K562 (cell line): ENCODE measurements around the gene C1orf174. TPM values are rescaled to one million over a fixed set of nuclear protein-coding genes. Genes with fewer than 3 reads are reported as not detected.

ENCODE experiments used
- CBX8 ChIP-seq: fragments of 200-600 bp; sonication (generic); IDR thresholded peaks from 2 replicates; pipeline ENCODE4 v1.6.1; 2012; ENCODE audit warnings: borderline replicate concordance, mixed run types, low read depth, mild to moderate bottlenecking, moderate library complexity, mixed read lengths, low read length, control low read depth, inconsistent platforms; ENCODE audit not compliant: poor library complexity, severe bottlenecking; ENCODE audit errors: extremely low read depth
- EP300 ChIP-seq: IDR thresholded peaks from 2 replicates; pipeline ENCODE4 v1.6.1; 2012; ENCODE audit warnings: low read length, improper control_type of control experiment
- FOXK2 ChIP-seq, 2 experiments: fragments of 450-650 bp; IDR thresholded peaks in 1 of 2; conservative IDR thresholded peaks in 1 of 2; 2 replicates each; pipeline ENCODE4 v1.6.1; 2016; ENCODE audit warnings: low read depth in 2 of 2, mild to moderate bottlenecking in 1 of 2
- FOXM1 ChIP-seq, 2 experiments: fragments of 450-650 bp in 1 of 2; sonication (generic) in 1 of 2; formaldehyde crosslinking in 1 of 2; IDR thresholded peaks; 2 replicates each; pipeline versions ENCODE4 v1.6.1 to v1.9.0; 2017 to 2022; ENCODE audit warnings: low read depth in 2 of 2, mild to moderate bottlenecking in 2 of 2, missing genetic modification reagents in 1 of 2, moderate library complexity in 1 of 2
- HDAC6 ChIP-seq: IDR thresholded peaks from 2 replicates; pipeline ENCODE4 v1.6.1; 2012; ENCODE audit warnings: low read depth, mild to moderate bottlenecking, control low read depth, inconsistent platforms, low read length, moderate library complexity
- HSF4 ChIP-seq: fragments of 250-450 bp; sonication (Bioruptor Pico); IDR thresholded peaks from 2 replicates; pipeline ENCODE4 v2.1.2; 2022; ENCODE audit warnings: mild to moderate bottlenecking, moderate library complexity, borderline replicate concordance
- JUNB ChIP-seq: fragments of 450-650 bp; formaldehyde crosslinking; conservative IDR thresholded peaks from 2 replicates; pipeline ENCODE4 v1.4.0; 2020; ENCODE audit warnings: mild to moderate bottlenecking
- MXI1 ChIP-seq: IDR thresholded peaks from 2 replicates; pipeline ENCODE4 v1.6.1; 2011; ENCODE audit warnings: low read depth, mild to moderate bottlenecking, improper control_type of control experiment, low read length
- NEUROD1 ChIP-seq: fragments of 150-350 bp; IDR thresholded peaks from 2 replicates; pipeline ENCODE4 v1.6.1; 2014; ENCODE audit warnings: borderline replicate concordance, low read length, low read depth; ENCODE audit not compliant: partially characterized antibody
- NR2C1 ChIP-seq, 2 experiments: fragments of 450-650 bp; IDR thresholded peaks; 2 replicates each; pipeline ENCODE4 v1.6.1; 2017; ENCODE audit warnings: mild to moderate bottlenecking in 2 of 2, antibody characterized with exemption in 1 of 2, inconsistent platforms in 1 of 2, missing compliant biosample characterization in 1 of 2, missing genetic modification characterization in 1 of 2
- NR2C2 ChIP-seq, 2 experiments: fragments of 200-800 bp in 1 of 2; sonication (Bioruptor generic) in 1 of 2; sonication (generic) in 1 of 2; formaldehyde crosslinking in 1 of 2; IDR thresholded peaks; 2 replicates each; pipeline versions ENCODE4 v1.6.1 to v1.8.0; 2016 to 2022; ENCODE audit warnings: mild to moderate bottlenecking in 1 of 2, missing compliant biosample characterization in 1 of 2, missing genetic modification characterization in 1 of 2, missing genetic modification reagents in 1 of 2
- RCOR1 ChIP-seq, 2 experiments: IDR thresholded peaks; 2 replicates each; pipeline ENCODE4 v1.6.1; 2012; ENCODE audit warnings: low read depth in 2 of 2, low read length in 2 of 2, borderline replicate concordance in 1 of 2, improper control_type of control experiment in 1 of 2
- SNRNP70 ChIP-seq: fragments of 200-400 bp; formaldehyde crosslinking; optimal IDR thresholded peaks from 2 replicates; pipeline ENCODE3; 2017; ENCODE audit warnings: low read depth, low read length
- TAL1 ChIP-seq: fragments of 450-650 bp; IDR thresholded peaks from 2 replicates; pipeline ENCODE4 v1.6.1; 2016; ENCODE audit warnings: mild to moderate bottlenecking
- TEAD4 ChIP-seq, 2 experiments: sonication (generic) in 1 of 2; formaldehyde crosslinking in 1 of 2; IDR thresholded peaks; 2 replicates each; pipeline versions ENCODE4 v1.6.1 to v1.8.0; 2012 to 2022; ENCODE audit warnings: borderline replicate concordance in 1 of 2, inconsistent platforms in 1 of 2, low read length in 1 of 2, mild to moderate bottlenecking in 1 of 2, missing genetic modification reagents in 1 of 2
- TRIM28 ChIP-seq: fragments of 450-650 bp; IDR thresholded peaks from 2 replicates; pipeline ENCODE4 v1.6.1; 2017
- UBTF ChIP-seq, 2 experiments: IDR thresholded peaks; 2 replicates each; pipeline ENCODE4 v1.6.1; 2012; ENCODE audit warnings: improper control_type of control experiment in 2 of 2, low read depth in 2 of 2, low read length in 2 of 2, borderline replicate concordance in 1 of 2
- XRCC3 ChIP-seq: fragments of 450-650 bp; IDR thresholded peaks from 2 replicates; pipeline ENCODE4 v1.6.1; 2017; ENCODE audit warnings: mild to moderate bottlenecking, moderate library complexity
- ZBTB43 ChIP-seq: sonication (generic); formaldehyde crosslinking; IDR thresholded peaks from 2 replicates; pipeline ENCODE4 v1.8.0; 2023; ENCODE audit warnings: mild to moderate bottlenecking, missing genetic modification reagents
- ZNF143 ChIP-seq: sonication (generic); formaldehyde crosslinking; IDR thresholded peaks from 2 replicates; pipeline ENCODE4 v1.9.0; 2022; ENCODE audit warnings: mild to moderate bottlenecking, missing genetic modification reagents
- ZNF224 ChIP-seq: sonication (generic); formaldehyde crosslinking; IDR thresholded peaks from 2 replicates; pipeline ENCODE4 v1.8.0; 2022; ENCODE audit warnings: mild to moderate bottlenecking, missing genetic modification reagents
- ZNF239 ChIP-seq: fragments of 250-450 bp; sonication (Bioruptor Pico); IDR thresholded peaks from 2 replicates; pipeline ENCODE4 v1.4.0; 2020; ENCODE audit warnings: mild to moderate bottlenecking
- polyA plus RNA-seq, 8 experiments: library from polyadenylated mRNA; depleted of rRNA in 4 of 8; stranded (reverse) in 5 of 8; unstranded in 3 of 8; fragments of >200 nt; fragmentation: Nextera tagmentation in 2 of 8; fragmentation: Illumina TruSeq in 1 of 8; extraction: Ambion mirVana in 2 of 8; extraction: Trizol in 1 of 8; gene quantifications; 2 replicates each; pipeline versions ENCODE4 v1.2.1 to v1.2.3, GENCODE V29; 2011 to 2014; ENCODE audit warnings: inconsistent platforms in 1 of 8, missing spikeins in 1 of 8
- total RNA-seq, 7 experiments: library from RNA; depleted of rRNA in 6 of 7; stranded (reverse); fragments of >200 nt in 6 of 7; fragmentation: Illumina TruSeq in 2 of 7; extraction: Trizol in 2 of 7; gene quantifications; 2 replicates each; pipeline versions ENCODE4 v1.2.1 to v1.2.3, GENCODE V29; 2011 to 2021; ENCODE audit warnings: low replicate concordance in 1 of 7
- TF ChIP-seq, protein P1 (sequence below): fragments of 250-450 bp; sonication (Bioruptor Pico); IDR thresholded peaks from 2 replicates; pipeline ENCODE4 v1.5.0; 2022; ENCODE audit warnings: mild to moderate bottlenecking

C1orf174 gene
- total and polyA plus RNA-seq, 9 of the 15 experiments (the other 6 are each of a cell fraction or from before 2014, with no cell fraction given), result 38.5 to 64.9 (median 45.4) TPM

DNA sequence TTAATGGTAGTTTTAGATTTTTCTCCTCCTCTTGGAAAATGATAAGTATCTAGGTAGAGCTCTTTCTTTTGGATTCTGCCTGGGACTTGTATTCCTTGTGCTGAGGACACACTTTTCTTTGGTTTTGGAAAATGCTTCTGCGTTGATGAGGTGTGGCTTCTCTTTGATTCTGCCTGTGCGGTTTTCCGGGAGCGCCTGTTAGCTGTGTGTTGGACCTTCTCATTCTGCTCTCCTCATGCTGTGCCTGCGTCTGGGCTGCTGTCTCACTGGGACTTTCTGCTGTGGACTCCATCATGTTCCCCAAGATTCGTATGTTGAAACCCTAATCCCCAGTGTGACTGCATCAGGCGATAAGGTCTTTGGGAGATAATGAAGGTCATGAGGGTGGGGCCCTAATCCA is 21.0 kb downstream of the C1orf174 start (continued):
- TF ChIP-seq SNRNP70 (no peak), ZNF143 (CRISPR knock-in tag) (no peak), NEUROD1 (no peak), TAL1 (no peak), JUNB (no peak), UBTF (IDR thresholded peaks at IDR 0.05; ENCODE audit: borderline replicate concordance in 1 of 2, low read depth in 2 of 2, low read length in 2 of 2) (no peak), FOXK2 (conservative IDR thresholded peaks at IDR 0.05 in 1 of 2, IDR thresholded peaks at IDR 0.05 in 1 of 2; ENCODE audit: low read depth in 2 of 2) (no peak), ZBTB43 (CRISPR knock-in tag) (no peak), NR2C1 (IDR thresholded peaks at IDR 0.05) (no peak), NR2C1 (tag; IDR thresholded peaks at IDR 0.05) (no peak), TEAD4 (IDR thresholded peaks at IDR 0.05; ENCODE audit: low read length) (no peak), TEAD4 (CRISPR knock-in tag; IDR thresholded peaks at IDR 0.05; ENCODE audit: borderline replicate concordance) (no peak), HDAC6 (no peak), RCOR1 (IDR thresholded peaks at IDR 0.05; ENCODE audit: borderline replicate concordance in 1 of 2, low read depth in 2 of 2, low read length in 2 of 2) (no peak), EP300 (no peak), ZNF239 (no peak), CBX8 (no peak), XRCC3 (0 out of 2 replicates have a peak, but pooled peaks have one; percentile 39), MXI1 (no peak), ZNF224 (CRISPR knock-in tag) (no peak), FOXM1 (IDR thresholded peaks at IDR 0.05; ENCODE audit: low read depth) (no peak), FOXM1 (CRISPR knock-in tag; IDR thresholded peaks at IDR 0.05; ENCODE audit: low read depth) (no peak), NR2C2 (CRISPR knock-in tag; IDR thresholded peaks at IDR 0.05) (no peak), NR2C2 (tag; IDR thresholded peaks at IDR 0.05) (no peak), HSF4 (CRISPR knock-in tag) (no peak), TRIM28 (peak; percentile 94)
- TF ChIP-seq, protein P1, sequence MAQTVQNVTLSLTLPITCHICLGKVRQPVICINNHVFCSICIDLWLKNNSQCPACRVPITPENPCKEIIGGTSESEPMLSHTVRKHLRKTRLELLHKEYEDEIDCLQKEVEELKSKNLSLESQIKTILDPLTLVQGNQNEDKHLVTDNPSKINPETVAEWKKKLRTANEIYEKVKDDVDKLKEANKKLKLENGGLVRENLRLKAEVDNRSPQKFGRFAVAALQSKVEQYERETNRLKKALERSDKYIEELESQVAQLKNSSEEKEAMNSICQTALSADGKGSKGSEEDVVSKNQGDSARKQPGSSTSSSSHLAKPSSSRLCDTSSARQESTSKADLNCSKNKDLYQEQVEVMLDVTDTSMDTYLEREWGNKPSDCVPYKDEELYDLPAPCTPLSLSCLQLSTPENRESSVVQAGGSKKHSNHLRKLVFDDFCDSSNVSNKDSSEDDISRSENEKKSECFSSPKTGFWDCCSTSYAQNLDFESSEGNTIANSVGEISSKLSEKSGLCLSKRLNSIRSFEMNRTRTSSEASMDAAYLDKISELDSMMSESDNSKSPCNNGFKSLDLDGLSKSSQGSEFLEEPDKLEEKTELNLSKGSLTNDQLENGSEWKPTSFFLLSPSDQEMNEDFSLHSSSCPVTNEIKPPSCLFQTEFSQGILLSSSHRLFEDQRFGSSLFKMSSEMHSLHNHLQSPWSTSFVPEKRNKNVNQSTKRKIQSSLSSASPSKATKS, result no peak
